Left colon (tissue), 2 donors: ENCODE measurements around the gene NCBP2. TPM values are rescaled to one million over a fixed set of nuclear protein-coding genes. Genes with fewer than 3 reads are reported as not detected.

Experiments
- ATAC-seq: fragments of 200-7000 bp; cut with Tn5 transposase; one replicate; pipeline ENCODE4 v1.9.1; 2020; ENCODE audit warnings: mild to moderate bottlenecking, moderate library complexity
- DNase-seq, 2 donors: peaks; one replicate each; pipeline ENCODE4 v3.0.0-alpha.2; 2020
- intact Hi-C, 2 donors: fragments of 100-400 bp; cut with DNase I in 1 of 2; cut with micrococcal nuclease in 1 of 2; formaldehyde crosslinking; loops; one replicate each; pipeline versions ENCODE4 v1.11.2 to v1.14.0; 2022; cut with DNase I, micrococcal nuclease
- total RNA-seq, 2 donors: library from RNA; stranded (reverse); fragmentation: NEBNext Ultra II Directional; extraction: Animal tissue kit (Norgen Biotek cat#: 25700); gene quantifications; one replicate each; pipeline ENCODE4 v1.2.1, GENCODE V29; 2021
- donor health status: DM: no; HTN: no; CAD: no.
- donor health status: DM: yes; HTN: yes; CAD: no.

The NCBP2 gene
- total RNA-seq, 2 donors from 2014 or later, result 54.3 to 55.4 TPM

- ATAC-seq, result no peak
- DNase-seq, result no peak
- intact Hi-C loops, result no loop called here
Observed at GRCh38 chr3:196903740-196904139, 38.6 kb downstream of the NCBP2 start.

GRCh38 chr3:196902296-196902695 is 40.0 kb downstream of the NCBP2 start:
- DNase-seq (no peak), ATAC-seq (no peak)
- intact Hi-C loops, result no loop called here

GRCh38 chr3:196901768-196902167 is 40.6 kb downstream of the NCBP2 start:
- ATAC-seq (no peak), DNase-seq (no peak)

GRCh38 chr3:196896229-196896628 is 46.1 kb downstream of the NCBP2 start:
- no peak for ATAC-seq
- no peak for DNase-seq
- intact Hi-C loops, result no loop called here

More at GRCh38 chr3:196901768-196902167, 40.6 kb downstream of the NCBP2 start:
- intact Hi-C loops, result no loop called here

GRCh38 chr3:196894557-196895295 is 47.6 kb downstream of the NCBP2 start:
- intact Hi-C loops, result no loop called here
- no peak for ATAC-seq
- no peak for DNase-seq

GRCh38 chr3:196889844-196890708 is 52.3 kb downstream of the NCBP2 start:
- no peak for ATAC-seq
- no peak for DNase-seq
- intact Hi-C loops, result no loop called here

GRCh38 chr3:196886144-196886543 is 56.2 kb downstream of the NCBP2 start:
- intact Hi-C loops, result no loop called here
- no peak for DNase-seq
- no peak for ATAC-seq

Other genes starting within 250 kb of the NCBP2 start
- under 1 TPM; 0.43 to 0.78 TPM for gene CEP19, start 230.3 kb downstream of the NCBP2 start, total RNA-seq
- gene PIGX, start 230.2 kb downstream of the NCBP2 start, total RNA-seq, result 10 to 100 TPM; 24.5 to 31.7 TPM
- gene PAK2, start 202.7 kb downstream of the NCBP2 start, total RNA-seq, result 10 to 100 TPM; 73.2 TPM
- 10 to 100 TPM; 26.9 to 31.7 TPM for gene SENP5, start 74.6 kb downstream of the NCBP2 start, total RNA-seq
- 100 to 1,000 TPM in 1 of 2 donors, 10 to 100 TPM in 1; 92.6 to 129 TPM for gene PIGZ, start 26.3 kb upstream of the NCBP2 start, total RNA-seq
- gene MELTF, start 87.3 kb upstream of the NCBP2 start, total RNA-seq, result 10 to 100 TPM; 14.4 to 32.1 TPM